Measurements from ENCODE around the gene SFRP4. TPM values are rescaled to one million over a fixed set of nuclear protein-coding genes. Genes with fewer than 3 reads are reported as not detected.
A peak's percentile ranks its signal among the peaks of the same experiment; 100 is the strongest.

SFRP4 gene
- total RNA-seq, 1 donor = 0.43 TPM

DNA sequence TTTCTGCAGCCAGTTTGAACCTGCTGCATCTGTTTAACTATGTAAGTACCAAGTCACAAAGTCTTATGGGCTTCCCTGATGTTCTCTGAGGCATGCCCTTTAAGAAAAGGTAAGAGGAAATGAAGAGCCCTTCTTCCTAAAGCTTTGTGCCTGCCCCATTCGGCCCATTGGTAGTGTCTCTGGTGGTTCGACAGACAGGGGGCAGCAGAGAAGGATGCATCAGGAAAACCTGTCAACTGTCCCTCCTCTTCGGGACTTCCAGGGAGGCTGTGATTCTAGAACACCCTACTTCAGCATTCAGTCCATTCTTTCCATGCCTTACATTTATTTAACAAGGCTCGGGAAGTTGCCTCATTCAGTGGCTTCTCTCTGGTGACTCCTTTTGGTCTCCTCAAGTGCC, 1.9 kb upstream of the SFRP4 start:
- DNase-seq (ENCODE audit: low read depth) = no peak
- H3K4me3 ChIP-seq (ENCODE audit: low read depth, low read length) = no peak overlapping the region
- TF ChIP-seq, protein P1, sequence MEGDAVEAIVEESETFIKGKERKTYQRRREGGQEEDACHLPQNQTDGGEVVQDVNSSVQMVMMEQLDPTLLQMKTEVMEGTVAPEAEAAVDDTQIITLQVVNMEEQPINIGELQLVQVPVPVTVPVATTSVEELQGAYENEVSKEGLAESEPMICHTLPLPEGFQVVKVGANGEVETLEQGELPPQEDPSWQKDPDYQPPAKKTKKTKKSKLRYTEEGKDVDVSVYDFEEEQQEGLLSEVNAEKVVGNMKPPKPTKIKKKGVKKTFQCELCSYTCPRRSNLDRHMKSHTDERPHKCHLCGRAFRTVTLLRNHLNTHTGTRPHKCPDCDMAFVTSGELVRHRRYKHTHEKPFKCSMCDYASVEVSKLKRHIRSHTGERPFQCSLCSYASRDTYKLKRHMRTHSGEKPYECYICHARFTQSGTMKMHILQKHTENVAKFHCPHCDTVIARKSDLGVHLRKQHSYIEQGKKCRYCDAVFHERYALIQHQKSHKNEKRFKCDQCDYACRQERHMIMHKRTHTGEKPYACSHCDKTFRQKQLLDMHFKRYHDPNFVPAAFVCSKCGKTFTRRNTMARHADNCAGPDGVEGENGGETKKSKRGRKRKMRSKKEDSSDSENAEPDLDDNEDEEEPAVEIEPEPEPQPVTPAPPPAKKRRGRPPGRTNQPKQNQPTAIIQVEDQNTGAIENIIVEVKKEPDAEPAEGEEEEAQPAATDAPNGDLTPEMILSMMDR (IDR thresholded peaks at IDR 0.05; ENCODE audit: insufficient read depth, low read depth, low read length) = no peak

DNA sequence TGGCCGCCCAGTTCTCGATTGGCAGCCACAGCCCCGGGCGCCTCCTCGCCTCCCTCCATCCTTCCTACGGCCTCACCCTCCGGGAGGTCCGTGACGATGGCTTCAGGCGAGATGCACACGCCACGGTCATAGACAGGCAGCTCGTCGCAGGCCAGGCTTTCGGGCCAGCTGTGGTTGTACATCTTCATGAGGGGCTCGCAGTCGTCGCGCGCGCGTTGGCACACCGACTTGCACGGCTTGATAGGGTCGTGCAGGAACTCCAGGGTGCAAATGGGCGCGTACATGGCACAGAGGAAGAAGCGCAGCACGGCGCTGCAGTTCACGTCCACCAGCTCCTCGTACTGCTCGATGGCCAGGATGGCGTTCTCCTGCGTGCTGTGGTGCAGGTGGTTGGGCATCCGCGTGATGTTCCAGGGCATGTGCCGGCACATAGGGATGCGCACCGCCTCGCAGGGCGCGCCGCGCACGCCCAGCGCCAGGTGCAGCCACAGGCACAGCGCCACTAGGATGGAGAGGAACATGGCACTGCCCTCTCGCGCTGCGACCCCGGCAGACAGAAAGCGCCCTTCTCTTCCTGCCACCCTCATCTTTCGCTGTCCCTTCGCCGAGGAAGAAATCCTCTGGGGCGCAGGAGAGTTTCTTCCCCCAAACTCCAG, 472 bp downstream of the SFRP4 start:
- TF ChIP-seq, protein P1 (IDR thresholded peaks at IDR 0.05; ENCODE audit: insufficient read depth, low read depth, low read length) = no peak
- no peak for DNase-seq (ENCODE audit: low read depth)
- H3K4me3 ChIP-seq (ENCODE audit: low read depth, low read length) = peak overlapping the region; percentile 23

DNA sequence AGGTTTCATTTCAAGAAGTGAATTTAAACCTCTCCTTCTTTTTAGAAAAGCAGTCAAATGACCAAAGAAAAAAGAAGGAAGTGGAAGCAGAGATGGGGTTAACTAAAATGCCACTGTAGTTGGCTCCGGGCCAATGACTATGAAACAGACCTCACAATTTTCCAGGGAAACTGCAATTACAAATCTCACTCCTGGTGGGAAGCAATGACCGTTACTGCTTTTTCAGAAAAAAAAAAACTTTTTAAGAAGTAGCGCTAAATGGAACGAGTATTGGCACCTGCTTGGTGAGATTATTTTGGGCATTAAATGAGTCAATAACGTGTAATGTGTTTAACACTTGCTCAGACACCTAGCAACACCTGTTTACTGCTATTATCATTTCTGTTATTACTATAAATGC, 1.2 kb downstream of the SFRP4 start:
- no peak for DNase-seq (ENCODE audit: low read depth)
- no peak overlapping the region for H3K4me3 ChIP-seq (ENCODE audit: low read depth, low read length)
- TF ChIP-seq, protein P1 (IDR thresholded peaks at IDR 0.05; ENCODE audit: insufficient read depth, low read depth, low read length) = no peak

DNA sequence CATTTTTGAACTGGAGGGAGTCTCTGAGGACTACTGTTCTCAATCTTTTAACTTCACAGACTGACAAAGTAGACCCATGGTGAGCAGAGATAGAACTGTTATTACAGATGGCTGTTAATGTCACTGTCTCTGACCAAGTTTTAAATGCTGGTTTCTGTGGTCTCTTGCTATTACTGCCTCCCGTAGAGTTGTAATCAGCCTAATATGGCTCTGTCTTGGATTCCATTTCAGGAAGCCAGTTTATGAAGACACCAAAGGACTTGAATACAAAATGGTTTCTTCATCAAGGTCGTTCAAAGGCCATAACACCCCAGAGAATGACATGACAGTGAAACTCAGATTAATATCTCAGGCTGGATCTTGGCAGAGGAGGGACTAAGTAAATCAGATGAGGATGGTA, 3.9 kb downstream of the SFRP4 start:
- DNase-seq (ENCODE audit: low read depth) = no peak
- TF ChIP-seq, protein P1 (IDR thresholded peaks at IDR 0.05; ENCODE audit: insufficient read depth, low read depth, low read length) = no peak
- no peak overlapping the region for H3K4me3 ChIP-seq (ENCODE audit: low read depth, low read length)

DNA sequence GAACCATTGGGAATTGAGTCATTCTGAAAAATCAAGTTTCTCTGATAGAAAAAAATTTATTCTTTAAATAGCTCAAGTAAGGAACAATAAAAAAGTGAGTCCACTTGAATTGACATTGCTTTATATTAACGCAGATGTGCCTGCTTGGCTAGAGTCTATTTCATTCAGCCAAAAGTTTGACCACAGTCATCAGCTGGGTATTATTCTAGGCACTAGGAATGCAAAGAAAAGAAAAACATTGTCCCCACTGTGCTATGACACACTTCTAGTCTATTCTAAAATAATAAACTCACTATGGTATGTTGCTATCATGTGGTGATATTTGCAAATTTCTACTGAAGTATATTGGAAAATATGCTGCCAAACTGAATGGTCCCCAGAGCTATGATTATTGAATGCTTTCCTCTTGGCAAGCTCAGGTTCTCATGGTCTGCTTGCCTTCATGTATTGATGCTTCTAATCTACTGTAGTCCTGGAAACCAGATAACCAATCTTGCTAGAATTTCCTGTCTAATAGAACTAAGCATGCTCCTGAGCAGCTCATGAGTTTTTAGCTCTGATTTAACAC, 8.3 kb downstream of the SFRP4 start:
- TF ChIP-seq, protein P1 (IDR thresholded peaks at IDR 0.05; ENCODE audit: insufficient read depth, low read depth, low read length) = no peak
- DNase-seq (ENCODE audit: low read depth) = no peak
- no peak overlapping the region for H3K4me3 ChIP-seq (ENCODE audit: low read depth, low read length)

DNA sequence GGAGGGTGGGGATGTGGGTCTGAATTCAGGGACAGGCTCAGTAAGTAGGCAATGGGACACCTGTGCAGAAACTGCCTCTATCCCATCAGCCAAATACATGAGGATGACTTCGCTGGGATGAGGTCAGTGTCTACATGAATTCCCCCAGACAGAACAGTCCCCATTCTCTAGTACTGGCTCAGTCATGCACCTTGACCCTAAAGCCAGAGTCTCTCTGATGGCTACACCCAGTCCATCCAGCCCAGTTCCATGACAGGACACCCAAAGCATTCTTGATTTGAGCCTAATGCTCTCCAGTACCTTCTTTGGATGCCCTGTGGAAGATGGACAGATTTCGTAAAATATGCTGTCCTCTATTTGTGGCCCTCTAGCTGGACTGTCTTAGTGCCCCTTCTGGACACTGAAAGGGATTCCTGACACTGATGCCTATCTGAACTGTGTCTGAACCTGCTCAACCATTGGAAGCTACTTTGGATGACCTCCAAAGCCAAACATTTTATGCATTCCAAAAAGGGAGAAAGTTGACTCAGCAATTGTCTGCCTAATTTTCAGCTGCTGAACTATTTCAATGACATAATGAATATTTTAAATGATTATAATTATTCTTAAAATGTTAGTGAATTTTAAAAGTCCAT, 14.6 kb downstream of the SFRP4 start:
- TF ChIP-seq, protein P1 (IDR thresholded peaks at IDR 0.05; ENCODE audit: insufficient read depth, low read depth, low read length) = no peak
- peak; percentile 24 for DNase-seq (ENCODE audit: low read depth)
- no peak overlapping the region for H3K4me3 ChIP-seq (ENCODE audit: low read depth, low read length)
